Activated T-cell treated with anti-CD3 and anti-CD28 coated beads, Interleukin-2, amount 50 U/mL, for 4 hours (primary cell): ENCODE data around the gene RFESD. TPM values are rescaled to one million over a fixed set of nuclear protein-coding genes. Genes with fewer than 3 reads are reported as not detected.

ENCODE experiments used
- ATAC-seq, 2 donors: fragments of 200-7000 bp; cut with Tn5 transposase; one replicate each; pipeline ENCODE4 v1.10.0; 2021
- DNase-seq: peaks from one replicate; pipeline ENCODE4 v3.0.0-alpha.2; 2020
- H3K27me3 Mint-ChIP-seq: one replicate; pipeline ENCODE4 v1.8.0; 2021; ENCODE audit warnings: low read depth, mixed read lengths
- H3K36me3 Mint-ChIP-seq: one replicate; pipeline ENCODE4 v1.8.0; 2022; ENCODE audit warnings: mixed read lengths; ENCODE audit not compliant: insufficient read depth
- H3K4me1 Mint-ChIP-seq: one replicate; pipeline ENCODE4 v1.8.0; 2021; ENCODE audit warnings: low read depth, mixed read lengths
- H3K4me3 Mint-ChIP-seq: one replicate; pipeline ENCODE4 v1.8.0; 2021; ENCODE audit warnings: mild to moderate bottlenecking, moderate library complexity, mixed read lengths
- H3K9me3 Mint-ChIP-seq: one replicate; pipeline ENCODE4 v1.8.0; 2021; ENCODE audit warnings: mixed read lengths
- total RNA-seq, 3 donors: library from RNA; stranded (reverse); gene quantifications; one replicate each; pipeline ENCODE4 v1.2.1, GENCODE V29; 2021

The RFESD gene
- total RNA-seq, 3 donors from 2014 or later = 3.2 to 5.4 (median 5.1) TPM

DNA sequence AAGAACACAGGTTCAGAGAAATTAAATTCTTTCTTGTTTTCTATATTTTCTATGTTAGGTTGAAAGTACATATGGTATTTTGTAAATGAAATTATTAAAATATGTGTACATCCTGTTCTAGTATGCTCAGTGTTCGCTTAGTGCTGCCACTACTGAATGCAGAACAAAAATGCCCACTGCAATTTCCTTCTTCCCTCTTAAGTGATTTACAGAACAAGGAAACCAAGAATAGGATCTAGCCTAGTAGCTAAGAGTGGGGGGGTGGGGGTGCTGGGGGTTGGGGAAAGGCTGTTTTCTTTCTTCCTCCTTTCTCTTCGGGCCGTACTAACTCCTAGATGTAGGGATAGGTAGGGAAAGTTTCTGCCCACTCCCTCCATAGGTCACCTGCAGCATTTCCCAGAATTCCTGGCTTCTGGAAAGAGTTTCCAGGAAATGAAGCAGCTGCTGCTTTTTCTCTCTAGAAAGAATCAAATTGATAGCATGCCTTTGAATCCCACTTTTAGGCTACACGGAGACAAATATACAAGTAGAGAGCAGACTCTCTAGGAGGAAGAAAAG lies 20.6 kb downstream of the RFESD start:
- H3K27me3 Mint-ChIP-seq = peaks cover 4% of the 10 kb centered on the region
- peaks cover 3% of the 10 kb centered on the region for H3K4me1 Mint-ChIP-seq
- H3K36me3 Mint-ChIP-seq = no peaks in the 10 kb centered on the region
- ATAC-seq (no peak), DNase-seq (no peak)
- H3K9me3 Mint-ChIP-seq = no peaks in the 10 kb centered on the region
- H3K4me3 Mint-ChIP-seq = no peak overlapping the region

DNA sequence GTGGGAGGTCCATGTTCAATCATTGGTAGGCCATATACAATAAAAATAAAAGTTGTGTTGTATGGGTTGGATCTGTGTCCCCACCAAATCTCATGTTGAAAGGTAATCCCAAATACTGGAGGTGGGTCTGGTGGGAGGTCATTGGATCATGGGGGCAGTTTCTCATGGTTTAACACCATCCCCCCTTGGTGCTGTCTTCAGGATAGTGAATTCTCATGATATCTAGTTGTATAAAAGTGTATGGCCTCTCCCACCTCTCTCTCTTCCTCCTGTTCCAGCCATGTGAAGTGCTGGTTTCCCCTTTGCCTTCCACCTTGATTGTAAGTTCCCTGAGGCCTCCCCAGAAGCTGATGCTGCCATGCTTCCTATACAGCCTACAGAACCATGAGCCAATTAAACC lies 21.1 kb downstream of the RFESD start:
- no peak overlapping the region for H3K4me3 Mint-ChIP-seq
- no peak for ATAC-seq
- H3K4me1 Mint-ChIP-seq = peaks cover 3% of the 10 kb centered on the region
- H3K9me3 Mint-ChIP-seq = no peaks in the 10 kb centered on the region
- DNase-seq = no peak
- H3K27me3 Mint-ChIP-seq = peaks cover 4% of the 10 kb centered on the region
- no peaks in the 10 kb centered on the region for H3K36me3 Mint-ChIP-seq

DNA sequence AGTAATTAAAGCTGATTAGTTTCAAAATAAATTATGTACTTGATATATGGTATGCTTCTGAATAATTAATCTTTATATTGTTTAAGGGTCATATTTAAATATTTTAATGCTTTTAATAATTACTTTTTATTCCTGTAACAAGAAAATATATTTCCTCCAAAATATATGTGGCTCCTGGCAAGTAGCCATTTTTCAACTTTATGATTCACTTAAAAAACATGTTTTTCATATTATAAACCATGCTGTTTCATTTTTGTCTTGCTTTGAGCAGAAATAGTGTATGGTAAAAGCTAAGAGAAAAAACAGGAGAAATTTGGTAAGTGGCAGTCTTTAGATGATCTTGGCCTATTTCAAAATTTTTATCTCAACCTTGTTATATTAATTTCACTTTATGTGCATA lies 21.6 kb downstream of the RFESD start:
- Mint-ChIP-seq H3K4me3 (no peak overlapping the region), H3K27me3 (peaks cover 4% of the 10 kb centered on the region), H3K4me1 (peaks cover 3% of the 10 kb centered on the region), H3K36me3 (no peaks in the 10 kb centered on the region), H3K9me3 (no peaks in the 10 kb centered on the region)
- ATAC-seq (no peak), DNase-seq (no peak)

- ATAC-seq (no peak), DNase-seq (no peak)
- H3K4me3 Mint-ChIP-seq = no peak overlapping the region
- peaks cover 4% of the 10 kb centered on the region for H3K27me3 Mint-ChIP-seq
- no peaks in the 10 kb centered on the region for H3K9me3 Mint-ChIP-seq
- peaks cover 3% of the 10 kb centered on the region for H3K4me1 Mint-ChIP-seq
- H3K36me3 Mint-ChIP-seq = no peaks in the 10 kb centered on the region
These were observed 22.2 kb downstream of the RFESD start for GRCh38 chr5:95668728-95669127.

DNA sequence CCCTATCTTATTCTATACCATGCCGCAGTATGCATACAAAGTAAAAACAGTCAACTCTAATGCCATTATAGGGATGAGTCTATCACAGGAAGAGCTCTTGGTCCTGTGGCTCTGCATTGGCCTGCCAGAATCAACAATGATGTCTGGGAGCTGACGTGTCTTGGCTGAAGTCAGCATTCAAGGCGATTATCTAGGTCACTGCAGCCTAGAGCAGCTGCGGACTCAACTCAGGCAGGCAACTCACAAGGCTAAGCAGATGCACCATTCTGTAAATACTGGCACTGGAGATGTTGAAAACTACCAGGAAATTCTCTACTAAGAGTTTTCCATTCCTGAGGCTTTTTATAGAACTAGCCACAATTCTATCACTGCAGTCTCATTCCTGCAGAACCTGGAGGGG lies 23.0 kb downstream of the RFESD start:
- H3K9me3 Mint-ChIP-seq = no peaks in the 10 kb centered on the region
- ATAC-seq (no peak), DNase-seq (no peak)
- H3K36me3 Mint-ChIP-seq = no peaks in the 10 kb centered on the region
- peaks cover 4% of the 10 kb centered on the region for H3K27me3 Mint-ChIP-seq
- H3K4me3 Mint-ChIP-seq = no peak overlapping the region
- H3K4me1 Mint-ChIP-seq = no peaks in the 10 kb centered on the region

DNA sequence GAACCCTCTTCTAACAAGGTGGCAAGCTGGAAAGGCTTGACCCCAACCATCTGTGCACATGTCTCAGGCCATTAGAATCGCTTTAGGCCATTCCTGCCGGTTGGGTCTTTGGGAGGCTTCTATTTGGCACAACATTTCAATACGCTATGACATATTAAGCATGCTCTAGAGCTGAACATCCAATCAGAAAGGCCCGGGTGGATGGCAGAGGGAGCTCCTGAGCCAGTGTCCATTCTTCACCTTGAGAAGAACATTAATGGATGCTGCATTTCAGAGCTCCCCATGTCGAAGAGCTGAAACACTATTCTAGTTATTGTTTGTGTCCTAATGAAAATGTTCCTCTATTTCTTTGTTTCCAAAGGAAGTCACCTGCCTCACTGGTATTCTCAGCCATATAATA lies 23.4 kb downstream of the RFESD start:
- Mint-ChIP-seq H3K4me1 (no peaks in the 10 kb centered on the region), H3K36me3 (no peaks in the 10 kb centered on the region), H3K9me3 (no peaks in the 10 kb centered on the region), H3K27me3 (peaks cover 4% of the 10 kb centered on the region), H3K4me3 (no peak overlapping the region)
- DNase-seq = no peak
- ATAC-seq = no peak

DNA sequence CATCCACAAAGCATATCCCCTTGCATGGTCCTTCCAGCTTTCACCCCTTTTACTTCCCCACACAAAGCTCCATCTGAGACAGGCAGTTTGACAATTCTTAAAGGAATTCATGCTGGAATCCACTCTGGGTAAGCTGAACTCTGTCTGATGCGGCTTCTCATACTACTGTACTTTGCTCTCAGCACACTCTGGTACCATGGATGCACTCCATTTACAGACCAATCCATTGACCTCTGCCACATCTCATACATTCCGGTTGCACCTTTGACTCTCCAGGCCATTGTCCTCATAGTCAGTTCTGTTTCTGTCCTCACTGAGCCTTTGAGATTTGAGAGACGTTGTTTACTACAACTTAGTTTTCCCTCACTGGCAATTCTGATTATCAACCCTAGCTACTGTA lies 24.0 kb downstream of the RFESD start:
- H3K27me3 Mint-ChIP-seq = peaks cover 6% of the 10 kb centered on the region
- ATAC-seq (no peak), DNase-seq (no peak)
- no peak overlapping the region for H3K4me3 Mint-ChIP-seq
- no peaks in the 10 kb centered on the region for H3K9me3 Mint-ChIP-seq
- no peaks in the 10 kb centered on the region for H3K4me1 Mint-ChIP-seq
- H3K36me3 Mint-ChIP-seq = no peaks in the 10 kb centered on the region

- Mint-ChIP-seq H3K27me3 (peaks cover 6% of the 10 kb centered on the region), H3K4me1 (no peaks in the 10 kb centered on the region), H3K36me3 (no peaks in the 10 kb centered on the region), H3K4me3 (no peak overlapping the region), H3K9me3 (no peaks in the 10 kb centered on the region)
- DNase-seq = no peak
- no peak for ATAC-seq
These were observed 25.2 kb downstream of the RFESD start for GRCh38 chr5:95671826-95672225.

DNA sequence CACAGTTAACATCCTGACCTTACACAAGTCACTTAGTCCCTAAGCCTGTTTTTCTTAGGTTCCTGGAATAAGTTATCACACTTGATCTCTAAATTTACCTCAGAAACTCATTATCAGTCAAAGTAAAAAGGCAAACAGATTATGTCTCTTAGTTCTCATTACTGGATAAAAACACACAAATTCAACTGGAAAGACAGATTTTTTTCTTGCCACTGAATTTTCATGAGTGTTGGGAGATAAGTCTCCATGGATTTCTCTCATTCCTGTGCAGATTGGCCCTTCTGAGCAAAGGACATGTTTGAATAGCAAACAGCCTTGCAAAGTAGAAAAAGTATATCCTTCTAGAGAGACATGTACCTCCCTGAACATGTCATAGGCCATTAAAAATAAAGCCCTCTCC lies 26.1 kb downstream of the RFESD start:
- ATAC-seq (no peak), DNase-seq (no peak)
- Mint-ChIP-seq H3K9me3 (no peaks in the 10 kb centered on the region), H3K27me3 (peaks cover 6% of the 10 kb centered on the region), H3K4me1 (no peaks in the 10 kb centered on the region), H3K36me3 (no peaks in the 10 kb centered on the region), H3K4me3 (no peak overlapping the region)

- Mint-ChIP-seq H3K4me3 (no peak overlapping the region), H3K9me3 (no peaks in the 10 kb centered on the region), H3K4me1 (no peaks in the 10 kb centered on the region), H3K36me3 (no peaks in the 10 kb centered on the region), H3K27me3 (peaks cover 6% of the 10 kb centered on the region)
- ATAC-seq = no peak
- DNase-seq = no peak
These were observed 26.5 kb downstream of the RFESD start for GRCh38 chr5:95673081-95673480.

DNA sequence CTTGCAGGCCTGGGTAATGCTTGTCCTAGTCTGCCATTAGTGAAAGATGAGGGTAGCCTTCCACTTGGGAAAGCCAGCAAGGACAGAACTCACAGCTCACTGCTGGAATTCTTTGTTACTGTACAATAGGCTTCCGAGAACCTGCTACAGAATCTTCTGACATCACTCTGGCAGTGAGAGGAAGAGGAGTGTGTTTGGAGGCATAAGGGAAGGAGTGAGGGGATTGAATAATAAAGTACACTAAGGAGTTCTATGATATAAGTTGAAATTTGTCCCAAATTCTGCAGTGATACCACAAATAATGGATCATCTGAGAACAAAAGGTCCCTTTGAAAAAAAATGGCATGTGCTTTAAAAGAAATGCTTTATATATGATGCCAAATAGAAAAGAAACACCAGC lies 36.3 kb downstream of the RFESD start, which contains the start of gene SPATA9:
Gene SPATA9, minus strand, starts transcription at position 101 of the 400 bp plus-strand sequence. CDS start 137 bp downstream, outside the sequence.
- no peak within 1 kb of the TSS for H3K4me3 Mint-ChIP-seq
- ATAC-seq (no peak), DNase-seq (no peak)
- H3K4me1 Mint-ChIP-seq = no peaks in the 10 kb centered on the region
- H3K27me3 Mint-ChIP-seq = peaks cover 8% of the 10 kb centered on the region
- no peaks in the 10 kb centered on the region for H3K9me3 Mint-ChIP-seq
- peaks cover 2% of the 10 kb centered on the region for H3K36me3 Mint-ChIP-seq

DNA sequence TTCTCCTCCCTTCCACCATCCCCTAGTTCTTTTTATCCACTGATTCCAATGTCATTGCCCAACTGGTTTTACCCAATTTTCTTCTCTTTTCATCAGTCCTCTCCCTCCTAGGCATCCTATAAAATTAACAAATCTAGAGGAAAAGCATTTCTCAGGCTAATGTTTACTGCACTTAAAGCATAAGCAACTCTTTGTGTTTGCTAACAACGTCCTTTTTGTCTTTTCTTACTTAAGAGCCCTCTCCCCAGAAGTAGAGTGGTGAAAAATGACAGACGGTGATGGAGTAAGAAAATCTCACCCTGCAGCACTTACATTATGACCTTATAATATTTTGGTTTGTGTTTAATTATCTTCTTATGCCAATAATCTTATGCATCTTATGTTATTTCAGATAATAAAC lies 37.8 kb downstream of the RFESD start:
- peaks cover 8% of the 10 kb centered on the region for H3K27me3 Mint-ChIP-seq
- DNase-seq (no peak), ATAC-seq (no peak)
- no peak overlapping the region for H3K4me3 Mint-ChIP-seq
- H3K9me3 Mint-ChIP-seq = no peaks in the 10 kb centered on the region
- peaks cover 2% of the 10 kb centered on the region for H3K36me3 Mint-ChIP-seq
- no peaks in the 10 kb centered on the region for H3K4me1 Mint-ChIP-seq

GRCh38 chr5:95686651-95687050 lies 40.1 kb downstream of the RFESD start:
- no peak for DNase-seq
- Mint-ChIP-seq H3K4me1 (no peaks in the 10 kb centered on the region), H3K9me3 (peaks cover 3% of the 10 kb centered on the region), H3K36me3 (no peaks in the 10 kb centered on the region), H3K27me3 (peaks cover 8% of the 10 kb centered on the region), H3K4me3 (no peak overlapping the region)
- ATAC-seq = no peak

- Mint-ChIP-seq H3K4me3 (no peak overlapping the region), H3K4me1 (no peaks in the 10 kb centered on the region), H3K9me3 (peaks cover 3% of the 10 kb centered on the region), H3K27me3 (peaks cover 7% of the 10 kb centered on the region), H3K36me3 (no peaks in the 10 kb centered on the region)
- no peak for DNase-seq
- no peak for ATAC-seq
These were observed 43.1 kb downstream of the RFESD start for GRCh38 chr5:95689680-95690079.

GRCh38 chr5:95690333-95690732 lies 43.8 kb downstream of the RFESD start:
- Mint-ChIP-seq H3K9me3 (peaks cover 3% of the 10 kb centered on the region), H3K36me3 (no peaks in the 10 kb centered on the region), H3K4me1 (no peaks in the 10 kb centered on the region), H3K27me3 (peaks cover 7% of the 10 kb centered on the region), H3K4me3 (no peak overlapping the region)
- DNase-seq = no peak
- ATAC-seq = no peak
